Stimulated activated CD4-positive, alpha-beta T cell treated with anti-CD3 and anti-CD28 coated beads, Interleukin-1b, Interleukin-23, amount 100 ng/mL, for 4 hours (primary cell): ENCODE results near the gene IAH1.
"Not testable (repeated sequence)": the region's sequence is repeated elsewhere in the genome, so short reads cannot be mapped to it uniquely, and the experiment has no call there.

Source experiments
- DNase-seq, 2 donors: peaks; one replicate each; pipeline ENCODE4 v3.0.0-alpha.2; 2020; ENCODE audit warnings: low read depth in 2 of 2

The IAH1 gene

GRCh38 chr2:9473308-9473984, 905 bp upstream of the IAH1 start:
- DNase-seq: peak in 1 of 2 donors; percentile 34

- DNase-seq: peak; percentile 51 to 60
Measured at GRCh38 chr2:9473985-9474360, 378 bp upstream of the IAH1 start.

GRCh38 chr2:9477914-9478313, 3.6 kb downstream of the IAH1 start:
- DNase-seq: no peak

GRCh38 chr2:9478526-9478925, 4.2 kb downstream of the IAH1 start:
- DNase-seq: no peak

GRCh38 chr2:9480157-9480556, 5.8 kb downstream of the IAH1 start:
- DNase-seq: no peak

- no peak for DNase-seq
Measured at GRCh38 chr2:9483107-9483506, 8.8 kb downstream of the IAH1 start.

GRCh38 chr2:9484533-9484932, 10.2 kb downstream of the IAH1 start:
- no peak for DNase-seq

GRCh38 chr2:9488583-9489547, 14.5 kb downstream of the IAH1 start:
- no peak for DNase-seq

GRCh38 chr2:9490789-9491188, 16.4 kb downstream of the IAH1 start:
- DNase-seq: no peak

- no peak for DNase-seq
Measured at GRCh38 chr2:9492927-9493326, 18.6 kb downstream of the IAH1 start.

- DNase-seq: no peak
Measured at GRCh38 chr2:9493478-9493877, 19.1 kb downstream of the IAH1 start.

GRCh38 chr2:9494081-9494480, 19.7 kb downstream of the IAH1 start:
- DNase-seq: no peak

GRCh38 chr2:9497017-9497416, 22.7 kb downstream of the IAH1 start:
- DNase-seq: peak in 1 of 2 donors; percentile 9

GRCh38 chr2:9498210-9498609, 23.9 kb downstream of the IAH1 start:
- no peak for DNase-seq

GRCh38 chr2:9508931-9509330, 34.6 kb downstream of the IAH1 start:
- DNase-seq: no peak

GRCh38 chr2:9513946-9514345, 39.6 kb downstream of the IAH1 start:
- not testable (repeated sequence) for DNase-seq

- DNase-seq: no peak
Measured at GRCh38 chr2:9517118-9517782, 42.9 kb downstream of the IAH1 start.

- DNase-seq: no peak
Measured at GRCh38 chr2:9518163-9518562, 43.8 kb downstream of the IAH1 start.

GRCh38 chr2:9518780-9519179, 44.4 kb downstream of the IAH1 start:
- DNase-seq: no peak

- DNase-seq: no peak
Measured at GRCh38 chr2:9519250-9519649, 44.9 kb downstream of the IAH1 start.

- DNase-seq: no peak
Measured at GRCh38 chr2:9524291-9524690, 49.9 kb downstream of the IAH1 start.

GRCh38 chr2:9525266-9525665, 50.9 kb downstream of the IAH1 start:
- DNase-seq: no peak
